Calu3 (cell line): ENCODE data around the gene RXRA. TPM values are rescaled to one million over a fixed set of nuclear protein-coding genes. Genes with fewer than 3 reads are reported as not detected.

ENCODE experiments used
- BruUV-seq: library from RNA; stranded (reverse); fragments of 400-500 nt; replicated peaks from 2 replicates; lab custom pipeline; 2021; lab: Mats Ljungman, UMichigan
- CTCF ChIA-PET: fragments of 300-600 bp; sonication (Branson Sonifier 250); formaldehyde crosslinking; loops from one replicate; lab custom pipeline; 2022; ENCODE audit warnings: antibody characterized with exemption; lab: Charles Lee
- DNase-seq: peaks from one replicate; pipeline ENCODE4 v3.0.0; 2022
- H3K27ac Mint-ChIP-seq: one replicate; pipeline ENCODE4 v1.8.0; 2022; ENCODE audit warnings: mixed read lengths; ENCODE audit not compliant: unreplicated experiment
- H3K27me3 Mint-ChIP-seq: one replicate; pipeline ENCODE4 v1.8.0; 2022; ENCODE audit warnings: mixed read lengths; ENCODE audit not compliant: unreplicated experiment
- H3K36me3 Mint-ChIP-seq: one replicate; pipeline ENCODE4 v1.8.0; 2022; ENCODE audit warnings: mild to moderate bottlenecking, moderate library complexity, mixed read lengths; ENCODE audit not compliant: insufficient read depth, unreplicated experiment
- H3K4me1 Mint-ChIP-seq: one replicate; pipeline ENCODE4 v1.8.0; 2022; ENCODE audit warnings: mild to moderate bottlenecking, low read depth, mixed read lengths; ENCODE audit not compliant: unreplicated experiment
- H3K4me3 Mint-ChIP-seq: one replicate; pipeline ENCODE4 v1.8.0; 2022; ENCODE audit warnings: mild to moderate bottlenecking, low read depth, moderate library complexity, mixed read lengths; ENCODE audit not compliant: unreplicated experiment
- H3K9me3 Mint-ChIP-seq: one replicate; pipeline ENCODE4 v1.8.0; 2022; ENCODE audit warnings: low read depth, mixed read lengths; ENCODE audit not compliant: unreplicated experiment
- intact Hi-C: fragments of 100-400 bp; cut with micrococcal nuclease; formaldehyde crosslinking; loops from one replicate; pipeline ENCODE4 v1.10.0; 2022; ENCODE audit not compliant: unreplicated experiment
- total RNA-seq: library from RNA; stranded (reverse); gene quantifications from 2 replicates; pipeline ENCODE4 v1.2.3, GENCODE V29; 2022
- TF ChIP-seq, protein P1 (sequence below): fragments of 200-600 bp; IDR thresholded peaks from one replicate; pipeline ENCODE4 v1.8.0; 2022; ENCODE audit warnings: antibody characterized with exemption; ENCODE audit not compliant: unreplicated experiment

The RXRA gene
- total RNA-seq, 1 experiment from 2014 or later: 15.0 TPM

GRCh38 chr9:134336228-134336627 lies 10.0 kb downstream of the RXRA start:
- intact Hi-C loops: no loop called here
- Mint-ChIP-seq H3K4me1 (peaks cover 9% of the 10 kb centered on the region), H3K27me3 (no peaks in the 10 kb centered on the region), H3K36me3 (no peaks in the 10 kb centered on the region), H3K4me3 (no peak overlapping the region), H3K9me3 (no peaks in the 10 kb centered on the region), H3K27ac (no peak overlapping the region)
- CTCF ChIA-PET: no interaction called here
- no TSS peak for BruUV-seq
- no peak for DNase-seq
- TF ChIP-seq, protein P1, sequence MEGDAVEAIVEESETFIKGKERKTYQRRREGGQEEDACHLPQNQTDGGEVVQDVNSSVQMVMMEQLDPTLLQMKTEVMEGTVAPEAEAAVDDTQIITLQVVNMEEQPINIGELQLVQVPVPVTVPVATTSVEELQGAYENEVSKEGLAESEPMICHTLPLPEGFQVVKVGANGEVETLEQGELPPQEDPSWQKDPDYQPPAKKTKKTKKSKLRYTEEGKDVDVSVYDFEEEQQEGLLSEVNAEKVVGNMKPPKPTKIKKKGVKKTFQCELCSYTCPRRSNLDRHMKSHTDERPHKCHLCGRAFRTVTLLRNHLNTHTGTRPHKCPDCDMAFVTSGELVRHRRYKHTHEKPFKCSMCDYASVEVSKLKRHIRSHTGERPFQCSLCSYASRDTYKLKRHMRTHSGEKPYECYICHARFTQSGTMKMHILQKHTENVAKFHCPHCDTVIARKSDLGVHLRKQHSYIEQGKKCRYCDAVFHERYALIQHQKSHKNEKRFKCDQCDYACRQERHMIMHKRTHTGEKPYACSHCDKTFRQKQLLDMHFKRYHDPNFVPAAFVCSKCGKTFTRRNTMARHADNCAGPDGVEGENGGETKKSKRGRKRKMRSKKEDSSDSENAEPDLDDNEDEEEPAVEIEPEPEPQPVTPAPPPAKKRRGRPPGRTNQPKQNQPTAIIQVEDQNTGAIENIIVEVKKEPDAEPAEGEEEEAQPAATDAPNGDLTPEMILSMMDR: no peak

DNA sequence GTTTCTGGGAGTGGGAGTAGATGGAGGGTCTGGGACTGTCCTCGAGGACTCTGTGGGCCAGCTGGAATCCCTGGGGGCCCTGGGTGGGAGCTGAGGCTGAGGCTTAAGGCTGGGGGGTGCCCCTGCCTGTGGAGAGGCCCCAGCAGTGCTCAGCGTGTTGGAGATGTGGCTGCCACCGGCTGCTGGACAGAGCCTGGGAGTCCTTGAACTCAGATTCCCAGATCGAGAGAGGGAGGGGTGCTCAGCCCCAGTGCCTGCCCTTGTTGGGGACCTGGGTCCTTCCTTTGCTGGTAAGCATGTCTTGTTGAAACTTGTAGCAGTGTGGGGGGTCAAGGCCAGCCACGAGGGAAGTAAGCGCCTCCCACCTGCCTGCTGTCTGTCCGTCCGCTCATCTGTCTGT lies 10.7 kb downstream of the RXRA start:
- Mint-ChIP-seq H3K27ac (no peak overlapping the region), H3K4me3 (no peak overlapping the region), H3K9me3 (no peaks in the 10 kb centered on the region), H3K27me3 (no peaks in the 10 kb centered on the region), H3K4me1 (peaks cover 9% of the 10 kb centered on the region), H3K36me3 (no peaks in the 10 kb centered on the region)
- BruUV-seq: no TSS peak
- DNase-seq: no peak
- intact Hi-C loops: no loop called here
- TF ChIP-seq, protein P1: no peak
- CTCF ChIA-PET: no interaction called here

- no TSS peak for BruUV-seq
- Mint-ChIP-seq H3K36me3 (no peaks in the 10 kb centered on the region), H3K4me3 (no peak overlapping the region), H3K27me3 (no peaks in the 10 kb centered on the region), H3K27ac (no peak overlapping the region), H3K9me3 (no peaks in the 10 kb centered on the region), H3K4me1 (peaks cover 9% of the 10 kb centered on the region)
- no peak for DNase-seq
- TF ChIP-seq, protein P1: no peak
- CTCF ChIA-PET: no interaction called here
- intact Hi-C loops: no loop called here
These were observed 11.2 kb downstream of the RXRA start for GRCh38 chr9:134337469-134337868.

DNA sequence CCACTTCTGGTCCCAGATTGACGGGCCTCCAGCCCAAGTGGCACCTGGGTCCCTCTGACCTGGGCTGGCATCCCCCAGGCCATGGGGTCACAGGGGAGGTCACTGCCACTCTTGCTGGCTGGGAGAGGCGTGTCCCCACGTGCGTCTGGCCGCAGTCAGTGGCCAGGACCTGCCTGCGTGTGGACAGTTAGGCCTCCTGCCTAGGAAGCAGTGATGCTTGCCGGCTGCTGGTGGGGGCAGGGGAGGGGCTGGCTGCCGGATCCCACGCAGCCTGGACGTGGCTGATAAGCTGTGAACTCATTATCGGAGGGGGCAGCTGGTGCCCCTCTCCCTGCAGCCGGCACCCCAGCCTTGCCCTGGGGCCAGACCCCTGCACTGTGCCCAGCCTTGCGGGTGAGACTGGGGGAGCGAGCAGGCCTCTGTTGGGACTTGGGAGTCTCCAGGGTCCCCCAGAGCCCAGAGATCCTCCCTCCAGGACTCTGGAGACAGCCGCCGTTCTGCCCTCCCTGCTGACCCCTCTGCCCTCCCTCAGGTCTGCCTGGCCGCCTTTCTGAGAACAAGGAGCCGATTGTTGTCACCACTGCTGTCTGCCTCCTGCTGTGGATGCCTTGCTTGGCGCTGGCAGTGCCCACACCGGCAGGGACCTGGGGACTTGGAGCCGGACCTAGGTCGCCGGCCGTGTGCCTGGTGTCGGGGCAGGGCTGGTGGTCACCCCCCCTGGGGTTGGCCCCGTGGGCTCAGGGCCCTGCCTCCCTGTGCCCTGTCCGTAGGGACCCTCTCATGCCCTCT lies 12.3 kb downstream of the RXRA start:
- H3K4me1 Mint-ChIP-seq: peaks cover 9% of the 10 kb centered on the region
- peak; percentile 62 for DNase-seq
- H3K36me3 Mint-ChIP-seq: no peaks in the 10 kb centered on the region
- H3K9me3 Mint-ChIP-seq: no peaks in the 10 kb centered on the region
- intact Hi-C loops: no loop called here
- CTCF ChIA-PET: no interaction called here
- BruUV-seq: no TSS peak
- TF ChIP-seq, protein P1: no peak
- H3K27ac Mint-ChIP-seq: no peak overlapping the region
- no peak overlapping the region for H3K4me3 Mint-ChIP-seq
- H3K27me3 Mint-ChIP-seq: no peaks in the 10 kb centered on the region
